SU-DHL-6 (cell line): Measurements from ENCODE around the gene KCND3.
"Not testable (repeated sequence)": the region's sequence is repeated elsewhere in the genome, so short reads cannot be mapped to it uniquely, and the experiment has no call there.

ENCODE experiments used
- H2AFZ ChIP-seq: fragments of 200-600 bp; sonication (generic); 2 replicates; pipeline ENCODE4 v1.6.1; 2014; ENCODE audit warnings: low read depth, mild to moderate bottlenecking, moderate library complexity, mixed read lengths, antibody characterized with exemption, low read length; ENCODE audit not compliant: severe bottlenecking
- H3F3A ChIP-seq: fragments of 200-600 bp; shearing (Covaris generic); 2 replicates; pipeline ENCODE4 v1.6.0; 2016; ENCODE audit warnings: antibody characterized with exemption, mild to moderate bottlenecking; ENCODE audit not compliant: insufficient read depth
- H3K27ac ChIP-seq: fragments of 200-600 bp; sonication (generic); 2 replicates; pipeline ENCODE4 v1.5.1; 2016; ENCODE audit warnings: low read depth, mild to moderate bottlenecking, low read length, moderate library complexity, mixed read lengths
- H3K27me3 ChIP-seq: fragments of 200-600 bp; sonication (generic), shearing (Covaris generic); 2 replicates; pipeline ENCODE4 v1.6.0; 2014; ENCODE audit warnings: mild to moderate bottlenecking, low read length
- H3K36me3 ChIP-seq: fragments of 200-600 bp; sonication (generic); 2 replicates; pipeline ENCODE4 v1.6.1; 2014; ENCODE audit warnings: mild to moderate bottlenecking, low read length, mixed read lengths
- H3K4me2 ChIP-seq: fragments of 300-600, 200-600 bp; shearing (Covaris generic), sonication (generic); 2 replicates; pipeline ENCODE4 v1.6.0; 2014; ENCODE audit warnings: low read length, low read depth, mild to moderate bottlenecking; ENCODE audit not compliant: poor library complexity, severe bottlenecking
- H3K4me3 ChIP-seq: fragments of 200-600 bp; sonication (generic); 2 replicates; pipeline ENCODE4 v1.5.1; 2014; ENCODE audit warnings: antibody characterized with exemption, low read length, mild to moderate bottlenecking, mixed read lengths; ENCODE audit not compliant: insufficient read depth, poor library complexity, severe bottlenecking
- H3K79me2 ChIP-seq: fragments of 200-600 bp; sonication (generic); 2 replicates; pipeline ENCODE4 v1.6.1; 2014; ENCODE audit warnings: mild to moderate bottlenecking, low read length, moderate library complexity; ENCODE audit not compliant: insufficient read depth
- H3K9ac ChIP-seq: fragments of 200-600 bp; sonication (generic); 2 replicates; pipeline ENCODE4 v1.7.0; 2014; ENCODE audit warnings: mild to moderate bottlenecking, low read length
- H3K9me2 ChIP-seq: fragments of 200-600 bp; sonication (generic); replicated peaks from 2 replicates; pipeline ENCODE4 v1.6.1; 2014; ENCODE audit warnings: low read length; ENCODE audit not compliant: insufficient read depth
- H3K9me3 ChIP-seq: fragments of 200-600 bp; sonication (generic); 2 replicates; pipeline ENCODE4 v1.6.1; 2014; ENCODE audit warnings: low read length, mixed read lengths; ENCODE audit not compliant: insufficient read depth
- H4K20me1 ChIP-seq: fragments of 200-600 bp; sonication (generic); 2 replicates; pipeline ENCODE4 v1.6.1; 2014; ENCODE audit warnings: low read depth, mild to moderate bottlenecking, antibody characterized with exemption, low read length, moderate library complexity, mixed read lengths
- CTCF ChIP-seq: fragments of 200-600 bp; sonication (generic); IDR thresholded peaks from one replicate; pipeline ENCODE4 v1.5.1; 2017; ENCODE audit warnings: antibody characterized with exemption, mild to moderate bottlenecking, low read length, moderate library complexity; ENCODE audit not compliant: insufficient read depth, poor library complexity, severe bottlenecking
- EZH2phosphoT487 ChIP-seq: fragments of 200-600 bp; sonication (generic), shearing (Covaris generic); conservative IDR thresholded peaks from 2 replicates; pipeline ENCODE4 v1.6.1; 2018; ENCODE audit warnings: mild to moderate bottlenecking, antibody characterized with exemption, low read length, moderate library complexity, mixed read lengths

The KCND3 gene

DNA sequence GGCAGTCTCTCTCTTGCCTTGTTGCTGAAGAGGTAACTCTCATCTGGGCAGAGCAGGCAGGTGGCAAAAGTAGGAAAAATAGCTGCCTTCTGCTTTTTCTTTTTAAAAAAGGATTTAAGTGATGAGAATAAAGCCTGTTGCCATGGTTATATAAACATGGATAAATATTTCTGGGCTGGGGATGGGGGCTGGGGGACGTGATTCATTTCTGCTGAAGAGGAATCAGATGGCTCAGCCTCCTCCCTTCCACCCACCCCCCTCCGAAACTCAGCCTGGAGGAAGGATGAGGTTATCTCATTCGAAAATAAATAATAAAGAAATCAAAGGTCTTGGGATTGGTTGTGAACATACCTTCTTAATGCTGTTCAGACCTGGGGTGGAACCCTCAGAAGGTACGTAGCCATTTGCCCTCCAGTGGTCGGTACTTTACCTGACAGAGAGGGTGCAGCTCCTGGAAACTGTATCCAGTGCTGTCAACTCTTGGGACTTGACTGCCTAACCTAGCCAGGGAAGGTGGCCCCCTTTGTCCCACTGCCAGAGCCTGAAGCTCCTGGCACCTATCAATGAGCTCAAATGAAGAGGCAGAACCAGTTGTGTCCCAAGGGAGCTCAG, 246.4 kb downstream of the KCND3 start:
- Histone ChIP-seq H3K36me3 (no peaks in the 10 kb centered on the region), H3K9me2 (no peaks in the 10 kb centered on the region), H4K20me1 (no peaks in the 10 kb centered on the region), H3K9ac (no peak overlapping the region), H3K4me2 (no peak overlapping the region), H3K79me2 (no peaks in the 10 kb centered on the region), H3K4me3 (no peak overlapping the region), H3K27me3 (no peaks in the 10 kb centered on the region), H3K27ac (no peak overlapping the region), H2AFZ (no peak overlapping the region), H3K9me3 (no peaks in the 10 kb centered on the region), H3F3A (no peaks in the 10 kb centered on the region)
- TF ChIP-seq EZH2phosphoT487 (no peak), CTCF (no peak)

- H3K4me2 ChIP-seq, H3K9ac ChIP-seq, H3K9me3 ChIP-seq, H3K27me3 ChIP-seq, H3K4me3 ChIP-seq, H3K79me2 ChIP-seq, H3K36me3 ChIP-seq, H2AFZ ChIP-seq, H3F3A ChIP-seq, H4K20me1 ChIP-seq, H3K9me2 ChIP-seq, H3K27ac ChIP-seq: not testable (repeated sequence)
These were observed 247.2 kb downstream of the KCND3 start for GRCh38 chr1:111742292-111742691.

- Histone ChIP-seq H3K27ac (no peak overlapping the region), H3K4me3 (peak overlapping the region; percentile 57), H3K79me2 (no peaks in the 10 kb centered on the region), H2AFZ (peak overlapping the region; percentile 52), H3K9ac (peak overlapping the region; percentile 79), H3K9me2 (no peaks in the 10 kb centered on the region), H3K9me3 (no peaks in the 10 kb centered on the region), H3F3A (no peaks in the 10 kb centered on the region), H3K4me2 (peak overlapping the region; percentile 59), H4K20me1 (no peaks in the 10 kb centered on the region), H3K27me3 (no peaks in the 10 kb centered on the region), H3K36me3 (no peaks in the 10 kb centered on the region; the same call in 1 of the 2 replicates)
- TF ChIP-seq CTCF (no peak), EZH2phosphoT487 (no peak)
These were observed 249.3 kb downstream of the KCND3 start for GRCh38 chr1:111739925-111740765.
